Gastrocnemius medialis (tissue), 4 donors: Measurements from ENCODE around the gene ASTN2.

Experiments used
- CTCF ChIP-seq, 5 experiments: fragments of 450-650 bp in 3 of 5; fragments of 200-600 bp in 2 of 5; sonication (generic) in 2 of 5; IDR thresholded peaks in 4 of 5; conservative IDR thresholded peaks in 1 of 5; 1 replicate in 4 of 5; 2 replicates in 1 of 5; pipeline ENCODE4 v1.5.1; 2016 to 2019; ENCODE audit warnings: antibody characterized with exemption in 5 of 5, mild to moderate bottlenecking in 3 of 5, moderate library complexity in 3 of 5
- POLR2A ChIP-seq, 2 donors: fragments of 450-650 bp; IDR thresholded peaks; one replicate each; pipeline ENCODE4 v1.6.1; 2017; ENCODE audit warnings: antibody characterized with exemption in 2 of 2, mild to moderate bottlenecking in 2 of 2, moderate library complexity in 2 of 2

- TF ChIP-seq CTCF (IDR thresholded peaks at IDR 0.05 in 4 of 5, conservative IDR thresholded peaks at IDR 0.05 in 1 of 5): no peak
- TF ChIP-seq POLR2A (IDR thresholded peaks at IDR 0.05): no peak
These were observed 1003.4 kb downstream of the ASTN2 start for GRCh38 chr9:116411506-116411905.
